HG03097 (cell line): ENCODE measurements around the gene TBC1D24.

ENCODE experiments used
- ATAC-seq: cut with Tn5 transposase; IDR thresholded peaks from one replicate; pipeline ENCODE4 v1.9.1; 2021; ENCODE audit not compliant: unreplicated experiment, low FRiP score

Gene TBC1D24

DNA sequence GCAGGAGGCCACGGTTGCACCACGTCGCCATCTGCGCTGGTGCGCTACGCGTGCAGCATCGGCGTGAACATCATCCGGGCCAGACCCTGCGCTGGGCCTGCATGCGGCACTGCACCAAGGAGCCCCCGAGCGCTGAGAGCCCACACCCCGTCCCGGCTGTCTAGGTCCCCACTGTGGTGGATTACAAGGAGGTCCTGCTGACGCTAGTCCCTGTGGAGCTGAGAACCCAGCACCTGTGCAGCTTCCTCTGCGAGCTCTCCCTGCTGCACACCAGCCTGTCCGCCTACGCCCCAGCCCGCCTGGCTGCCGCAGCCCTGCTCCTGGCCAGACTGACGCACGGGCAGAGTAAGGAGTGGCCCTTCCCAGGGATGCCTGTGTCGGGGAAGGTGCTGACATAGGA is 25.8 kb upstream of the TBC1D24 start:
- ATAC-seq = no peak

DNA sequence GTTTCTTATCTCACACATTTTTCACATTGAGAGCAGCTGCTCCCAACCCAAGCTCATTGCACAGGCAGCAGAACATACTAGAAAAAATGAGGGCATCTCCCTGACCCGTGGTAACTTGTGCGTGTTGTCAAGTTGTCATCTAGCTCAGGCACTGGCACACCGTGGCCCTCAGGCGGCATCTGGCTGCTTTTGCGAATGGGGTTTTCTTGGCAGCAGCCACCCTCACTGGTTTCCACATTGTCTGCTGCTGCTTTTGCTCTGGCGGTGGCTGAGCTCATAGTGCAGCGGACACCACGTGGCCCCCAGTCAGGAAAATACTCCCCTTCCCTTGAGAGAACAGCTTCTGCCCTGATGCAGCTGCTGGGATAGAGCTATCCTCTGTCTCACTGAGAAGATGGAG is 24.4 kb upstream of the TBC1D24 start:
- no peak for ATAC-seq

DNA sequence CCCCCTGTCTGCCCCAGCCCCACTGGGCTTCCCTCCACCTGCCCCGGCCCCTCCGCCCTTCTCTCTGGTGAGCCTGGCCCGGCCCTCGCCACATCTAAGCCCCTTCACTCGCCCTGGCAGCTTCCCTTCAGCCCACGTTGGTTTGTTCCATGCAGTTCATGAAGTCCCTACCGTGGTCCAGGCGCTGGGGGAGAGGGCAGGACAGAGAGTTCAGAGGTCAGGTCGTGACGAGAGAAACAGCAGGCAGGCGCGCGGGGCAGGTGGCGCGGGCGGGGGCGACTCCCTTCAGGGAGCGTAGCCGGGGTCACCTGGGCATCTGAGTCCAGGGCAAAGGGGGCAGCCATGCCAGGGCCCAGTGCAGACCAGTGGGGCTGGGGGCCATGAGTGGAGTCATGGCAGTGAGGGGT is 23.9 kb upstream of the TBC1D24 start:
- ATAC-seq = no peak

DNA sequence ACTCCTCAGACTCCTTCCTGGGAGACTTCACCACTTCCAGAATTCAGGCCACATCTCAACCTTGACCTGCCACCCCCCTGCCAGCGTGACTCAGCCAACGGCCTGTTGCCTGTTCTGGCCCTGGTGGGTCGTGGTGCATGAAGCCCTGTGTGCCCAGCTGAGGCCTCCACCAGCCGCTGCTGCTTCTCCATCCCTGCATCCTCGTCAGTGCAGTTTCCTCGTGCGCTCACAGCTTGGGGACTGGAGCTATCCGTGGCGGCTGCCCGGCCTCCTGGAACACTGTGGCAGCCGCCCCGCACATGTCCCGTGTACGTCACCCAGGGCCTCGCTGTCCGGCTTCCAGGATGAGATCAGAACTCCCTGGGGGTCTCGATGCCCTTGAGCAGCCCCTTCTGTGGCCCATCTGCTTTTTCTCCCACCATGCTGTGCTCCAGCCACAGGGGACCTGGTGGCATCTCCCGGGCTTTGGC is 23.0 kb upstream of the TBC1D24 start:
- no peak for ATAC-seq

DNA sequence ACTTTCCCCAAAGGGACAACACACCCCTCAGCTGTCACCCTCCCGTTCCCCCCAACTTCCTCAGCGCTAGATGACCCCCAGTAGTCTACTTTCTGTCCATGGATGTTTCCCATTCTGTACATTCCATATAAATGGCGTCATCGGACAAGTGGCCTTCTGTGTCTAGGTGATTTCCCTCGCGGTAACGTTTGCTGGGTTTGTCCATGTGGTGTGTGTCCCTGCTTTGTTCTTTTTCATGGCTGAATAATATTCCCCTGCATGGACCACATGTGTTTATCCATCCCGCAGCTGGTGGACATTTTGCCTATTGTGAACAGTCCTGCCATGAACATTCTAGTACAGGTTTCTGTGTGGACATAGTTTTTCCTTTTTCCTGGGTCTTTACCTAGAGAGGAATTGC is 22.3 kb upstream of the TBC1D24 start:
- no peak for ATAC-seq

GRCh38 chr16:2455081-2455845 is 19.7 kb upstream of the TBC1D24 start:
- ATAC-seq = no peak

DNA sequence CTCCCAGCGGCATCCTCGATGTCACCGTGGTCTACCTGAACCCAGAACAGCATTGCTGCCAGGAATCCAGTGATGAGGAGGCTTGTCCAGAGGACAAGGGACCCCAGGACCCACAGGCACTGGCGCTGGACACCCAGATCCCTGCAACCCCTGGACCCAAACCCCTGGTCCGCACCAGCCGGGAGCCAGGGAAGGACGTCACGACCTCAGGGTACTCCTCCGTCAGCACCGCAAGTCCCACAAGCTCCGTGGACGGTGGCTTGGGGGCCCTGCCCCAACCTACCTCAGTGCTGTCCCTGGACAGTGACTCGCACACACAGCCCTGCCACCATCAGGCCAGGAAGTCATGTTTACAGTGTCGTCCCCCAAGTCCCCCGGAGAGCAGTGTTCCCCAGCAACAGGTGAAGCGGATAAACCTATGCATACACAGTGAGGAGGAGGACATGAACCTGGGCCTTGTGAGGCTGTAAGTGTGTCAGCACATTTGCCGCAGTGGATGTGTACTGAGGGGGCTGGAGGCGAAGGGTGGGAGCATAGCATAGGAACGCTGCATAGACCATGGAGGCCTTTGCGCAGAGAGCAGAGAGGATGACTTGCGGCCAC is 18.3 kb upstream of the TBC1D24 start:
- ATAC-seq = no peak

DNA sequence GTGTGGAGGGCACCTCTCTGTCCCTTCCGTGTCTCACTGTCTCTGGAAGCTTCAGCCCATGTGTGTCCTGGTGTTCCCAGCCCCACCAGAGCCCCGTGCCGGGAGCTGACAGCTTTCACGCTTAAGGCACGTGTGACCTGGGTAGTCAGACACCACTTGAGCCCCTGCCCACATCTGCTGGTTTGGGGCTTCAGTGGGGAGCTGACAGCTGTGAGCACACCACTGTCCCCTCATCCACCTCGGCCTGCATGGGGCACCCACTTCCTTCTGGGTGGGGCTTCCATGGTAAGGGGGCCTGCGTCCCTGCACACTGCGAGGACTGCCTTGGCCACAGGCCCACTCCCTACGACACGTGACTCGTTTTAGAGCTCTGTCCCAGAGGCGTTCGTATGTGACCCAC is 17.7 kb upstream of the TBC1D24 start:
- no peak for ATAC-seq

DNA sequence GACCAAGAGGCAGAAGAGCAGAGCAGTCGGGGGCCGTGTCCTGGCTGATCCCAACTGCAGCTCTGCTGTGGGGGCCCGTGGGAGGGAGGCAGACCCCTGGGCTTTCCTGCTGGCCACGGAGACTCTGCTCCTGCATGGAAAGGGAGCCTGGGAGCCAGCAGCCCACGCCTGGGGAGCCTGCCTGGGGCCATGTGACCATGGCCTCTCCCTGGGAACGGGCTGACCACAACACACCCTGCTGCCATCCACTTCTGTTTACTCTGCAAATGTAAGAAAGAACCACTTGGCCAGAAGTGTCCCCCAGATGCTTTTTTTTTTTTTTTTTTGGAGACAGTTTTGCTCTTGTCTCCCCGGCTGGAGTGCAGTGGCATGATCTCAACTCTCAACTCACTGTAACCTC is 17.0 kb upstream of the TBC1D24 start:
- ATAC-seq = no peak

DNA sequence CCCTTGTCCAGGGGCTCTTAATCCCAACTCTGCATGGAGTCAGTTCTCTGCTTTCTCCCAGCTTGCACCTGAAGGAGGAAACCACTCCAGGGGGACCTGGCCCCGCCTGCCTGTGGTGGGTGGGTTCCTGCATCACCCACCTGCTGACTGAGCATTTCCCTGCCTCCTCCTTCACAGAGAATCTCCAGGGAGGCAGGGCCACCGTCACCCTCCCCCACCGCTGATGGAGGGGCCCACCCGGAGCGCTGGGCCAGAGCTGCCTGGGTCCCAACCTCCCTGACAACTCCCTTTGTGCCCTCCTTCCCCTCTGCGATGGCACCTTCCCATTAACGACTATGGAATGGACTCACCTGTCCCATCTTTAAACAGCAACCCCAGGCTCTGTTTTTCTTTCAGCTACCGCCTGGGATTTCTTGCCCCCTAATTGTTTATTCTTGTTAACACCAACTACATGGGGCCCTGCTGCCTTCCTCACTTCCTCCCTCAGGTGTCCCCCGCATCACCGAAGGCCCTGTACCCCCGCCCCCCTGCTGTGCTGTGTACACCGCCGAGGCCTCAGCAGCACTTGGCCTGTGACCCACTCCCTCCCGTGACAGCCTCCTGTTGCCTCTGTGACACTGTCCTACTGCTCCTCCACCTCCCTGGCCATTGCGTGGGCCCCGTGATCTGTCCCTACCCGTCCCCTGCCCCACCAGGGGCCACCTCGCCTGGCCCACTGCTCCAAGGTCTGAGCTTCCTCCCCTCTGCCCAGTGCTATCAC is 15.9 kb upstream of the TBC1D24 start:
- peak; percentile 12 for ATAC-seq

- ATAC-seq = peak; percentile 79
These were observed 15.1 kb upstream of the TBC1D24 start, which contains the start of gene TEDC2 for GRCh38 chr16:2459647-2460390. TEDC2 (plus strand) TSS chr16:2460109; CDS start chr16:2460145, 36 bp downstream.

- no peak for ATAC-seq
These were observed 14.6 kb upstream of the TBC1D24 start for GRCh38 chr16:2460391-2460713.

DNA sequence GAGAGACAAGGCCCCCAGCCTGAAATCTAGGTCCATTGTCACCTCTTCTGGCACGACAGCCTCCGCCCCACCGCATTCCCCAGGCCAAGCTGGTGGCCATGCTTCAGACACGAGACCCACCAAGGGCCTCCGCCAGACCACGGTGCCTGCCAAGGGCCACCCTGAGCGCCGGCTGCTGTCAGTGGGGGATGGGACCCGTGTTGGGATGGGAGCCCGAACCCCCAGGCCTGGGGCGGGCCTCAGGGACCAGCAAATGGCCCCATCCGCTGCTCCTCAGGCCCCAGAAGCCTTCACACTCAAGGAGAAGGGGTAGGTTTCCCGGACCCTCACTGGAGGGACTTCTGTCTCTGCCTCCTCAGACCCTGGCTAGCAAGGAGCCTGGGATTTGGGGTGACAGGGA is 14.0 kb upstream of the TBC1D24 start:
- ATAC-seq = no peak

GRCh38 chr16:2462031-2462866 is 12.7 kb upstream of the TBC1D24 start:
- ATAC-seq = no peak

- no peak for ATAC-seq
These were observed 10.6 kb upstream of the TBC1D24 start for GRCh38 chr16:2464333-2464732.

DNA sequence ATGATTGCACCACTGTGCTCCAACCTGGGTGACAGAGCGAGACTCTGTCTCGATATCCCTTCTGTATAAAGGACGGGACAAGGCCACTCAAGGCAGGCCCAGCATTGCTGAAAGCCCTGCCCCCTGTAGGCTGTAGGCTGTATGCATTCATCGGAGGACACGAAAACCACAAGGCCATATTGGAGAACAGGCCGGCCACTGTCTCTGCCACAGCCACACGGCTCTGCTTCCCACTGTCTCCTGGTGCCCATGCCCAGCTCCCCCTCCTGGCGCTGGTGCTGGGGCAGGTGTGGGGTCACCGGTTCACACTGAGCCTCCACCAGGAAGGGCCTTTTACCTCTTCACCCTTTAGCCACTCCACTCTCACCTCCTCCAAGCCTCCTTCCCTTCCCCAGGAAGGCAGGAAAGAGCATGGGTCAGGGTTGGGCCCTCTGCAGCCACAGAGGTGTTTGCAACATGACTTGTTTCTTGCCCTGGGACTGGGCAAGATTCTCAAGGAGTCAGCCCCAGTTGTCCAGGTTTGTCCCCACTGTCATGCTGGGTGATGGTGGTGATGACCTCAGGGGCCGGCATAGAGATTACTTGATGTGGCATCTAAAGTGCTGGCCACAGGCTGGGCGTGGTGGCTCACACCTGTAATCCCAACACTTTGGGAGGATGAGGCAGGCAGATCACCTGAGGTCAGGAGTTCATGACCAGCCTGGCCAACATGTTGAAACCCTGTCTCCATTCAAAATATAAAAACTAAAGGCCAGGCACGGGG is 9.1 kb upstream of the TBC1D24 start:
- no peak for ATAC-seq

DNA sequence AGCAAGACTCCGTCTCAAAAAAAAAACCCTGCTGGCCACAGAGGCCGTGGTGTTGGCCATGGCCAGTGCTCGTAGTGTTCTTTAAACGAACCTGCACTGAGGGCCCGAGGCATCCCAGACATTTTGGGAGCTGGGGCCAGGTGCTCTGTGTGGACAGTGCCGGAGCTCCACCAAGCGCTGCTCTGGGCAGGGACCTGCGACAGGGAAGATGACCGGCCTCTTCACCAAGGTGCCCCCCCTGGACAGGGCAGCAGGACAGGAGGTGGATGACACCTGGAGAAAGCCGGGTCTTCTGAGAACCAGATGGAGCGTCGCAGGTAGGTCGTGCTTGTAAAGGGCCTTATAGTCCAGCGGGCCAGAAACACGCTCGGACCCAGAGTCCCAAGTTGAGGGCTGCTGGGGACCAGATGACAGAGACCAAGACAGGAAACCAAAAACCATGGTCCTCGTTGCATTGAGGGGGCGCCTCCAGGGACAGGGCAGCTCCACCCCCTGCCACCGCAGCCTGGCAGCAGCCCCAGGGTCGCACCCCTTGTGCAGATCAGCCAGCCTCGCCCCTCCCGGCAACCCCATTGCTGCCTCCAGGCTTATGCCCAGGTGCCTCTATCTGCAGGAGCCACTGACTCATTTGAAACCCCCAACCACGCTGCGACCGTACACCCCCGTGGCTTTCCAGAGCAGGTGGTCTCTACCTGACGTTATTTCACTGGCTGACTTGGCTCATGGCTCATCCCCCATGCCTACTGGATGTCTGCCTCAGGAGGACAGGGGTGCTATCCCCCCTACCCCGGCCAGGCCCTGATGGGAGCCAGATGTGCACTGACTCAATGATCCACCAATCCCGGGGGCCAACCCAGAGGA is 8.0 kb upstream of the TBC1D24 start:
- no peak for ATAC-seq

- ATAC-seq = no peak
These were observed 7.2 kb upstream of the TBC1D24 start for GRCh38 chr16:2467528-2468232.
